NCI-H1436 treated with DMSO at 0.1 percent for 48 hours (cell line): ENCODE measurements around the gene SPG7.
"Not testable (repeated sequence)": the region's sequence is repeated elsewhere in the genome, so short reads cannot be mapped to it uniquely, and the experiment has no call there.

Experiments used
- DNase-seq: peaks from one replicate; lab custom pipeline; 2025; lab: John Stamatoyannopoulos, UW

SPG7 gene

GRCh38 chr16:89507834-89508590 is at the start of gene SPG7:
TSS of gene SPG7 (plus strand) at chr16:89508403. CDS start at chr16:89508418, 15 bp downstream.
- DNase-seq = no peak

GRCh38 chr16:89458551-89458950 is 49.7 kb upstream of the SPG7 start:
- DNase-seq = no peak

- no peak for DNase-seq
These were observed 49.2 kb upstream of the SPG7 start for GRCh38 chr16:89458967-89459366.

GRCh38 chr16:89460556-89460955 is 47.6 kb upstream of the SPG7 start:
- no peak for DNase-seq

- DNase-seq = not testable (repeated sequence)
These were observed 46.3 kb upstream of the SPG7 start for GRCh38 chr16:89461890-89462289.

- DNase-seq = not testable (repeated sequence)
These were observed 45.6 kb upstream of the SPG7 start for GRCh38 chr16:89462639-89463038.

- DNase-seq = not testable (repeated sequence)
These were observed 44.9 kb upstream of the SPG7 start for GRCh38 chr16:89463312-89463711.

GRCh38 chr16:89466920-89467319 is 41.3 kb upstream of the SPG7 start:
- DNase-seq = no peak

GRCh38 chr16:89467382-89467781 is 40.8 kb upstream of the SPG7 start:
- no peak for DNase-seq

- no peak for DNase-seq
These were observed 35.5 kb upstream of the SPG7 start for GRCh38 chr16:89472711-89473075.

GRCh38 chr16:89473136-89473712 is 35.0 kb upstream of the SPG7 start:
- no peak for DNase-seq

- no peak for DNase-seq
These were observed 34.3 kb upstream of the SPG7 start for GRCh38 chr16:89473791-89474414.

- no peak for DNase-seq
These were observed 33.1 kb upstream of the SPG7 start for GRCh38 chr16:89475144-89475543.

- no peak for DNase-seq
These were observed 31.8 kb upstream of the SPG7 start for GRCh38 chr16:89476379-89476778.

GRCh38 chr16:89476811-89477261 is 31.4 kb upstream of the SPG7 start:
- no peak for DNase-seq

- DNase-seq = no peak
These were observed 29.5 kb upstream of the SPG7 start for GRCh38 chr16:89478576-89479221.

GRCh38 chr16:89481356-89481955 is 26.7 kb upstream of the SPG7 start:
- DNase-seq = no peak

- DNase-seq = no peak
These were observed 25.9 kb upstream of the SPG7 start for GRCh38 chr16:89482150-89482816.

GRCh38 chr16:89482817-89483205 is 25.4 kb upstream of the SPG7 start:
- no peak for DNase-seq

GRCh38 chr16:89484041-89484501 is 24.1 kb upstream of the SPG7 start:
- no peak for DNase-seq

GRCh38 chr16:89484923-89485679 is 23.1 kb upstream of the SPG7 start:
- no peak for DNase-seq
